ENCODE data around the gene SLC52A1. TPM values are rescaled to one million over a fixed set of nuclear protein-coding genes. Genes with fewer than 3 reads are reported as not detected.
"Not testable (repeated sequence)": the region's sequence is repeated elsewhere in the genome, so short reads cannot be mapped to it uniquely, and the experiment has no call there.

SLC52A1 gene
- polyA plus RNA-seq (ENCODE audit: insufficient read length in 12 of 12) = under 1 TPM in 9 of 12 donors, not detected in 3; 0.05 to 0.45 (median 0.20) TPM
- long read RNA-seq, donor 1, partial matches to known transcripts = 0 of 1 reads
- long read RNA-seq, donor 1, other reads (novel, unspliced or antisense) = 0 of 1 reads
- long read RNA-seq, donor 2 = 0 reads
- long read RNA-seq, donor 3 = 0 reads
- long read RNA-seq, donor 4 = 0 reads
- long read RNA-seq, donor 5 = 0 reads
- long read RNA-seq, donor 6 = 0 reads
- long read RNA-seq, donor 7 = 0 reads
- long read RNA-seq, donor 8 = 0 reads
- long read RNA-seq, donor 9, partial matches to known transcripts = 0 of 1 reads
- long read RNA-seq, donor 9, other reads (novel, unspliced or antisense) = 0 of 1 reads
- long read RNA-seq, donor 10 = 0 reads
- long read RNA-seq, donor 11 = 0 reads

DNA sequence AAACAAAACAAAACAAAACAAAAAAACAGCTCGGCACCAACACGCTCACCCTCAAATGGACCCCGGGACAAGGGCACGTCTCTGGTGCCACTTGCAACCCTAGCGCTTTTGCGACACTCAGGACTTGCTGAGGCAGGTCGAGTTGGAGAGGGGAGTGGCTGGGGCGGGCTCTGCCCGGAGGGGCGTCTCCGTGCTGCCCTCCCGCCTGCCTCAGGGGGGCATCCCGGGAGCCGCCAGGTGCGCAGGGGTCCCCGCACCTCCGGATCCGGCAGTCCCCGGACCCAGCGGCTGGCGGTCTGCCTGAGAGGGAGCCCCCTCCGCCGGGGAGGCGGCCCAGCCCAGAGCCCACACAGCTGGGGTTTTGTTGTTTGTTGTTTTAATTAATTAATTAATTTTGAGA, at the start of gene SLC52A1:
TSS of gene SLC52A1 (minus strand) at position 112 of the 400 bp plus-strand sequence. CDS start 820 bp downstream, outside the sequence.
- no peak for DNase-seq

DNA sequence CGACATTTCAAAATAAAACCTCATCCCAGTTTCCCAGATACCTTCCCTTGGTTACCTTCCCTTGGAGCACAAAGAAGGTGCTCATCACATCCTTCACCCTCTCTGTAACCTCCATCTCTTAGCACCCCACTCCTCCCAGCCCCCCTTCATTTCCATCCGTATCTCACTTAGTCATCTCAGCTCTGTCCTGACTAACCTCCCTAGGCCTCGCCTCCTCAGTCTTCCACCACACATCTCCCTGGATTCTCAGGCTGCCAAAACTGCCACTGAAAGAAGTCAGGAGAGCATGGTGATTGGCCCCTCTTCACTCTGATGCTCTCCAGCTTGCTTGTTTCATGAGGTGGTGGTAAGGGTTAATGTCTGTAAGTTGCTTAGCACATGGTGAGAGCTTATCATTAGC, 45.4 kb upstream of the SLC52A1 start:
- DNase-seq = no peak

GRCh38 chr17:5078106-5079028, 43.1 kb upstream of the SLC52A1 start, which contains the start of gene ZFP3:
Gene ZFP3 (plus strand): TSS chr17:5078467. CDS start chr17:5091505, 13,038 bp downstream.
- DNase-seq = peak; percentile 85

DNA sequence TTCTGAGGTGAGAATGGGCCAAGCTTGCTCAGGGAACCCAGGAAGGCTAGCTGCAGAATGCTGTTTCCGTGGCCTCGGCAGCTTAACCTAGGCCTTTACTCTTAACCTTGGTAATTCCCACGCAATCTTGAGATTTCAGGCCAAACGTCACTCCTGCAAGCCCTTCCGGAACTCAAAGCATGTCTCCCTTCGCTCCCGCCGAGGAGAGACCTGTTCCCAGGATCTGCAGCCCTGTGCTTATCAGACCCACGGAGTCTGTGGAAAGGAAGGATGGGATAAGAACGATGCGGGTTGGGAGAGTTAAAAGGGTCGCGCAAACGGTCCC, 42.5 kb upstream of the SLC52A1 start:
- DNase-seq = no peak

GRCh38 chr17:5077275-5077674, 42.0 kb upstream of the SLC52A1 start:
- not testable (repeated sequence) for DNase-seq

DNA sequence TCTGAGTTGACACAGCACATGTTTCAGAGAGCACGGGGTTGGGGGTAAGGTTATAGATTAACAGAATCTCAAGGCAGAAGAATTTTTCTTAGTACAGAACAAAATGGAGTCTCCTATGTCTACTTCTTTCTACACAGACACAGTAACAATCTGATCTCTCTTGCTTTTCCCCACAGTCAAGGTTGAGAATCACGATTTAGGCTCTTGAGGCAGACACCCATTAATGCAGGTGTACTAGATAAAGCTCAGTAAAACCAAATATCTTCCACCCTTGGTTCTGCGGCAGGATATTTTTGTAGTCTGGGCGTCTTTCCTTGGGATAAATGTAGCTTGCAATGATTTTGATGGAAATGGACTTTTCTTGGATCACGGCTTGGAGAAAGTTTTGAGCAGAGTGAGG, 40.2 kb upstream of the SLC52A1 start:
- DNase-seq = not testable (repeated sequence)

DNA sequence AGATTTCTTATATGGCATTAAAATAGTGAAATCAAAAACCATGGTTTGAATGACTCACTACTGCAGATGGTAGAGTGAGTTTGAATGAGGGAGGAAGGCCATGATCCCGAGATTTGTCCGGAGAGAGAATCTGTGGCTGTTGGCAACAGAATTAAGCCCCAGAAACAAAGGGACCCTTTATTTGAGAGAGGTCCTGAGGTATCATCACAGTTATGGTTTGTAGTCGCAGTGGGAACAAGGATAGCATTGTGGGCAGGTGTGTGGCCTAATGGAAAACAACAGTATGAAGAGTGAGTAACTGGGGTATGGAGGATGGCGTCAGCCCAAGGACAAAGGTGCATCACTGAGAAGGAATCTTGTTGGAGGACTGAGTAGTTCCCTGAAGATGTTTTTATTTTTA, 34.5 kb upstream of the SLC52A1 start:
- no peak for DNase-seq

- no peak for DNase-seq
These were observed 33.0 kb upstream of the SLC52A1 start for GRCh38 chr17:5068236-5068635.

DNA sequence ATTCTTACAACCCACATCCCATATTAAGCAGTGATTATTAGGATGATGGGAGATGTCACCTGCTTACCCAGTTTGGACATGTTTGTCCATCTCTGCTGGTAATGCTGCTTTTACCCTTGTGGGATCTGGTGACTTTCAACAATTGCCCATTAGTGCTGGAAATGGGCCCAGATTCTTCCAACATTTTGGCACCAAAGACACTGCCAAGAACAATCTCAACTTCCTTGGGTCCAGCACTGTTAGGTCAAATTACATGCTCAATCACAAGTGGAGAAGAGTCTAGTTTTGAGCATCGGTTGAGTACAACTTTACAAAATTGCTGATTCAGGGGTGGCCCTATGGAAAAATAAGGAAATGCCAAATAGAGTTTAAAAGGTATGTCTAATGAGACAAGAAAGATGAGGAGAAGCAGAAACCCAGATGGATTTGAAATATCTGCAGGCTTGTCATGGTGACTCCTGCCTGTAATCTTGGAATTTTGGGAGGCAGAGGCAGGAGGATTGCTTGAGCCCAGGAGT, 30.1 kb upstream of the SLC52A1 start:
- DNase-seq = no peak

DNA sequence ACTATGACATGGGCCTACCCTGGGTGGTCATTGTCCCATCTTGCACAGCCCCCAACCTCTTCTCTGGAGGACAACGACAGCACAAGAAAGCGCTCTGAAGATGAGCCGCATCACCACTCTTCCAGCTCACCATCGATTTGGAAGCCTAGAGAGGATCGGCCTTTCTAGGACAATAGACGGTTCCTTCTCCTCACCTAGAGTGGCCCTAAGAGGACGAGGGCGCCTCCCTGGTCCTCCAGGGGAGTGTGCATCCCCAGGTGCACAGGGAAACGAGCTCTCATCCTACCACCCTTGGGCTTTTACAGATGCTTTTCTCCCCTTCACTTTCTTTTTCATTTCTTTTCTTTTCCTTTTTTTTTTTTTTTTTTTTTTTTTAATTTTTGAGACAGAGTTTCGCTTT, 20.3 kb upstream of the SLC52A1 start:
- DNase-seq = no peak

GRCh38 chr17:5050278-5050677, 15.1 kb upstream of the SLC52A1 start:
- DNase-seq = peak; percentile 58

- DNase-seq = no peak
These were observed 14.2 kb upstream of the SLC52A1 start for GRCh38 chr17:5049314-5049841.

- DNase-seq = peak; percentile 51
These were observed 12.2 kb upstream of the SLC52A1 start for GRCh38 chr17:5047446-5047845.

DNA sequence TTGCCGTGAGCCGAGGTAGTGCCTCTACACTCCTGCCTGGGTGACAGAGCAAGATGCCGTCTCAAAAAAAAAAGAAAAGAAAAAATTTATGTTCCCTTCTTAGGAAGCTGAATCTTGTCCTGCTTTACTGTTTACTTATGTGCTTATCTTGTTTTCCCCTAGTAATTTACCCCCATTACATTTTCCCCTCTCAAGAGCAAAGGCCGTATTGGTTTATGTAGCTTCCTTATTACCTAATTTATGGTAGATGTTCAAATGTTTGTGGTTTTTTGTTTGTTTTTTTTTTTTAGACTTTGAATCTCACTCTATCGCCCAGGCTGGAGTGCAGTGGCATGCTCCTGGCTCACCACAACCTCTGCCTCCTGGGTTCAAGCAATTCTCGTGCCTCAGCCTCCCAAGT, 10.3 kb upstream of the SLC52A1 start:
- no peak for DNase-seq

GRCh38 chr17:5044630-5045029, 9.4 kb upstream of the SLC52A1 start:
- no peak for DNase-seq

- DNase-seq = no peak
These were observed 8.3 kb upstream of the SLC52A1 start for GRCh38 chr17:5043524-5043923.

GRCh38 chr17:5042157-5043022, 7.2 kb upstream of the SLC52A1 start:
- no peak for DNase-seq

- no peak for DNase-seq
These were observed 575 bp downstream of the SLC52A1 start for GRCh38 chr17:5034651-5035050.

DNA sequence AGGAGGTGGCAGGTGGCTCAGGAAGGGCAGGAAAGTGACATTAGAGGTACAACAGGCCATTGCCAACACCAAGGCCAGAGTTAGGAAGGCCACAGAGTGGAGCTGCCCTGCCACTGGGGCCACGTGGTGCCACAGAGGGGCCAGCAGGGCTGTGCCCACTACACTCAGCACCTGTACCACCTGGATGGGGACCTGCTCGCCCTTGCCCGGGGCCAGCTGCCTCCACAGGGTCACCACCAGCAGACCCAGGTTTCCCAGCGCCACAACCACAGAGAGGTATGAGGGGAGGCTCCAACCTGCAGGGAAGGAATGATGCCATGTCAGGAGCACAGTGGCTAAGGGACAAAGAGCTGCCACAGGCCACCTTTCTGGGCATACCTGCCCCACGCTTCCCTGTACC, 1.2 kb downstream of the SLC52A1 start:
- no peak for DNase-seq

- DNase-seq = no peak
These were observed 1.7 kb downstream of the SLC52A1 start for GRCh38 chr17:5033352-5034015.

DNA sequence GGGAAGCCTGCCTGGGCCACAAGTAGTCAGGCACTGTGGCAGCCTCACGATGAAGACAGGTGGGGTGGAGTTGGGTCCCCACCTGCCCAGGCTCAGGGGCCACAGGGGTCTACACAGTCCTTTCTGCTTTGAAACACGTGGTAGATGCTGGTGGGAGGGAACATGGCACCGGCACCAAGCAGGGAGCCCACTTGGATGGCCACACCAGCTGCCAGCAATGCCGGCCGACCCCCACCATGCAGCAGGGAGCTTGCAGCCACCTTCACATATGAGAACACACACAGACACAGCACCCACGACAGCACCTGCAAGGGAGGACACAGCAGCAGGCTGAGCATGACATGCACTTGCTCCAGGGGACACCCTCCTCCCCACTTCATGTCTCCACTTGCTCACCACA, 2.4 kb downstream of the SLC52A1 start:
- DNase-seq = no peak
